ENCODE results near the gene TANGO2. TPM values are rescaled to one million over a fixed set of nuclear protein-coding genes. Genes with fewer than 3 reads are reported as not detected.

Gene TANGO2
- total and polyA plus RNA-seq, 4 donors: 20.7 to 48.8 (median 34.1) TPM

GRCh38 chr22:20089226-20089976 is 68.5 kb downstream of the TANGO2 start:
- TF ChIP-seq CTCF (IDR thresholded peaks at IDR 0.05; ENCODE audit: control extremely low read depth, extremely low read depth): no peak
- ATAC-seq (ENCODE audit: insufficient read depth, low FRiP score) (no peak), DNase-seq (no peak)
- peaks cover 37 to 72% (median 57%) of the 10 kb centered on the region in 4 donors for H3K36me3 ChIP-seq (ENCODE audit: control insufficient read depth in 4 of 4, insufficient read depth in 4 of 4, low read length in 4 of 4)
- H3K9me3 ChIP-seq (ENCODE audit: control insufficient read depth in 4 of 4, insufficient read depth in 3 of 4, low read length in 3 of 4): no peaks in the 10 kb centered on the region
- no peaks in the 10 kb centered on the region for H3K27me3 ChIP-seq (ENCODE audit: control insufficient read depth in 3 of 3, insufficient read depth in 3 of 3, low read length in 2 of 3)
- H3K9ac ChIP-seq (ENCODE audit: insufficient read depth in 1 of 2, low read length in 2 of 2): no peak overlapping the region
- H3K4me3 ChIP-seq: no peak overlapping the region
- H3K4me1 ChIP-seq (ENCODE audit: control insufficient read depth in 5 of 5, insufficient read depth in 5 of 5, low read length in 5 of 5): peaks cover 0 to 6% (median 2%) of the 10 kb centered on the region in 5 donors
- no peak overlapping the region for H3K27ac ChIP-seq (ENCODE audit: low read depth in 1 of 2, low read length in 1 of 2)
- 96% methylated on average over 17 of the region's 17 CpGs for WGBS, 2 donors

GRCh38 chr22:20089977-20090729 is 69.2 kb downstream of the TANGO2 start:
- no peak overlapping the region for H3K27ac ChIP-seq (ENCODE audit: low read depth in 1 of 2, low read length in 1 of 2)
- no peak for TF ChIP-seq CTCF (IDR thresholded peaks at IDR 0.05; ENCODE audit: control extremely low read depth, extremely low read depth)
- WGBS, 2 donors: 95% methylated on average over 11 of the region's 11 CpGs
- H3K9ac ChIP-seq (ENCODE audit: insufficient read depth in 1 of 2, low read length in 2 of 2): no peak overlapping the region
- H3K4me3 ChIP-seq: no peak overlapping the region
- H3K36me3 ChIP-seq (ENCODE audit: control insufficient read depth in 4 of 4, insufficient read depth in 4 of 4, low read length in 4 of 4): peaks cover 44 to 79% (median 63%) of the 10 kb centered on the region in 4 donors
- DNase-seq: no peak
- ATAC-seq (ENCODE audit: insufficient read depth, low FRiP score): no peak
- H3K4me1 ChIP-seq (ENCODE audit: control insufficient read depth in 5 of 5, insufficient read depth in 5 of 5, low read length in 5 of 5): peaks cover 0 to 6% (median 0%) of the 10 kb centered on the region in 5 donors
- H3K27me3 ChIP-seq (ENCODE audit: control insufficient read depth in 3 of 3, insufficient read depth in 3 of 3, low read length in 2 of 3): no peaks in the 10 kb centered on the region
- H3K9me3 ChIP-seq (ENCODE audit: control insufficient read depth in 4 of 4, insufficient read depth in 3 of 4, low read length in 3 of 4): no peaks in the 10 kb centered on the region

- DNase-seq (no peak), ATAC-seq (ENCODE audit: insufficient read depth, low FRiP score) (no peak)
- peaks cover 0 to 3% (median 0%) of the 10 kb centered on the region in 5 donors for H3K4me1 ChIP-seq (ENCODE audit: control insufficient read depth in 5 of 5, insufficient read depth in 5 of 5, low read length in 5 of 5)
- no peak overlapping the region for H3K4me3 ChIP-seq
- peaks cover 0 to 2% (median under 1%) of the 10 kb centered on the region in 4 donors for H3K9me3 ChIP-seq (ENCODE audit: control insufficient read depth in 4 of 4, insufficient read depth in 3 of 4, low read length in 3 of 4)
- H3K27me3 ChIP-seq (ENCODE audit: control insufficient read depth in 3 of 3, insufficient read depth in 3 of 3, low read length in 2 of 3): no peaks in the 10 kb centered on the region
- no peak overlapping the region for H3K9ac ChIP-seq (ENCODE audit: insufficient read depth in 1 of 2, low read length in 2 of 2)
- 71 to 84% methylated on average over 9 of the region's 9 CpGs for WGBS, 2 donors
- H3K27ac ChIP-seq (ENCODE audit: low read depth in 1 of 2, low read length in 1 of 2): no peak overlapping the region
- no peak for TF ChIP-seq CTCF (IDR thresholded peaks at IDR 0.05; ENCODE audit: control extremely low read depth, extremely low read depth)
- H3K36me3 ChIP-seq (ENCODE audit: control insufficient read depth in 4 of 4, insufficient read depth in 4 of 4, low read length in 4 of 4): peaks cover 49 to 83% (median 69%) of the 10 kb centered on the region in 4 donors
Measured at GRCh38 chr22:20090730-20091240, 69.9 kb downstream of the TANGO2 start.
